ENCODE measurements around the gene ESPL1. TPM values are rescaled to one million over a fixed set of nuclear protein-coding genes. Genes with fewer than 3 reads are reported as not detected.

The ESPL1 gene
- total RNA-seq, 2 donors from 2014 or later = 0.55 to 6.1 TPM

DNA sequence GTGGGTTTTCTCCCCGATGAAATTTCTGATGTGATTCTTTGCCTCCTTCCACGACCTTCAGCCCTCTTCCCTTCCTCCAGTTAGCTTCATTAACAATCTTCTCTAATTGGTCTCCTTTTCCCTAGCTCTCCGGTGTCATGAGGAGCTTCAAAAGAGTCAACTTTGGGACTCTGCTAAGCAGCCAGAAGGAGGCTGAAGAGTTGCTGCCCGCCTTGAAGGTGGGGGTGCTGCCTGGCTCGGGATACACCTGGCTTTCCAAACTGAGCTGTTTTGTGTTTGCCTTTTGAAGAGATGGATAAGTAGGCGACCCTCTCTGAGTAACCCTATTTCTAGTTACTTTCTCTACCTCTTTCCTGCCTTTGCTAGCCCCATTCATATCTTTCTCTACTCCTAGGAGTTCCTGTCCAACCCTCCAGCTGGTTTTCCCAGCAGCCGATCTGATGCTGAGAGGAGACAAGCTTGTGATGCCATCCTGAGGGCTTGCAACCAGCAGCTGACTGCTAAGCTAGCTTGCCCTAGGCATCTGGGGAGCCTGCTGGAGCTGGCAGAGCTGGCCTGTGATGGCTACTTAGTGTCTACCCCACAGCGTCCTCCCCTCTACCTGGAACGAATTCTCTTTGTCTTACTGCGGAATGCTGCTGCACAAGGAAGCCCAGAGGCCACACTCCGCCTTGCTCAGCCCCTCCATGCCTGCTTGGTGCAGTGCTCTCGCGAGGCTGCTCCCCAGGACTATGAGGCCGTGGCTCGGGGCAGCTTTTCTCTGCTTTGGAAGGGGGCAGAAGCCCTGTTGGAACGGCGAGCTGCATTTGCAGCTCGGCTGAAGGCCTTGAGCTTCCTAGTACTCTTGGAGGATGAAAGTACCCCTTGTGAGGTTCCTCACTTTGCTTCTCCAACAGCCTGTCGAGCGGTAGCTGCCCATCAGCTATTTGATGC lies 797 bp downstream of the ESPL1 start:
- intact Hi-C loops (cut with DNase I) = no loop called here
- no peaks in the 10 kb centered on the region for H3K9me3 ChIP-seq
- H3K27me3 ChIP-seq (replicated peaks; ENCODE audit: insufficient read depth) = no peaks in the 10 kb centered on the region
- no peak for DNase-seq (ENCODE audit: low spot score)
- H3K4me3 ChIP-seq = peak overlapping the region; percentile 49 to 53
- no peaks in the 10 kb centered on the region for H3K4me1 ChIP-seq (replicated peaks)
- no peak overlapping the region for H3K27ac ChIP-seq
- TF ChIP-seq POLR2A (IDR thresholded peaks at IDR 0.05) (no peak), POLR2AphosphoS5 (IDR thresholded peaks at IDR 0.05) (no peak)
- TF ChIP-seq, protein P1, sequence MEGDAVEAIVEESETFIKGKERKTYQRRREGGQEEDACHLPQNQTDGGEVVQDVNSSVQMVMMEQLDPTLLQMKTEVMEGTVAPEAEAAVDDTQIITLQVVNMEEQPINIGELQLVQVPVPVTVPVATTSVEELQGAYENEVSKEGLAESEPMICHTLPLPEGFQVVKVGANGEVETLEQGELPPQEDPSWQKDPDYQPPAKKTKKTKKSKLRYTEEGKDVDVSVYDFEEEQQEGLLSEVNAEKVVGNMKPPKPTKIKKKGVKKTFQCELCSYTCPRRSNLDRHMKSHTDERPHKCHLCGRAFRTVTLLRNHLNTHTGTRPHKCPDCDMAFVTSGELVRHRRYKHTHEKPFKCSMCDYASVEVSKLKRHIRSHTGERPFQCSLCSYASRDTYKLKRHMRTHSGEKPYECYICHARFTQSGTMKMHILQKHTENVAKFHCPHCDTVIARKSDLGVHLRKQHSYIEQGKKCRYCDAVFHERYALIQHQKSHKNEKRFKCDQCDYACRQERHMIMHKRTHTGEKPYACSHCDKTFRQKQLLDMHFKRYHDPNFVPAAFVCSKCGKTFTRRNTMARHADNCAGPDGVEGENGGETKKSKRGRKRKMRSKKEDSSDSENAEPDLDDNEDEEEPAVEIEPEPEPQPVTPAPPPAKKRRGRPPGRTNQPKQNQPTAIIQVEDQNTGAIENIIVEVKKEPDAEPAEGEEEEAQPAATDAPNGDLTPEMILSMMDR (IDR thresholded peaks at IDR 0.05) = no peak
- H3K36me3 ChIP-seq = no peaks in the 10 kb centered on the region
- WGBS = 41% methylated on average over 20 of the region's 20 CpGs

DNA sequence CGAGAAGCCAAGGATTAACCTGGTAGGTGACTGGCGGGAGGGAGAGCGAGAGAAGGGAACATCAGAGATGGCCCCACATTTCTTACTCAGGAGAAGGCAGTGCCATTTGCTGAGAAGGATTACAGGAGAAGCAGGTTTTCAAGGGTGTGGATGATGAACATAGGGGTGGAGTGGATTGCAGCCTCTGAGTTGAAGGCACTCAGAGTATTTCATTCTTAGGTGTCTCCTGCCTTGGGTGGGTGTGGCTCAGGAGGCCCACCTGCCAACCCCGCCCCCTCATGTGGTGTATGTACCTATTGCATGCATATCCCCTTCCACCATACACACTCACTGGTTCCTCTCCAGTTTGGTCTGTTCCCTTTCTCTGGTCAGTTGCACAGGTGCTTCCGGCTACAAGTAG lies 6.3 kb downstream of the ESPL1 start:
- no peak overlapping the region for H3K4me3 ChIP-seq
- H3K27me3 ChIP-seq (replicated peaks; ENCODE audit: insufficient read depth) = no peaks in the 10 kb centered on the region
- intact Hi-C loops (cut with DNase I) = no loop called here
- H3K36me3 ChIP-seq = no peaks in the 10 kb centered on the region
- DNase-seq (ENCODE audit: low spot score) = no peak
- H3K4me1 ChIP-seq (replicated peaks) = no peaks in the 10 kb centered on the region
- no peak overlapping the region for H3K27ac ChIP-seq
- 94% methylated on average over 5 of the region's 5 CpGs for WGBS
- no peaks in the 10 kb centered on the region for H3K9me3 ChIP-seq
- TF ChIP-seq POLR2AphosphoS5 (IDR thresholded peaks at IDR 0.05) (no peak), POLR2A (IDR thresholded peaks at IDR 0.05) (no peak)
- TF ChIP-seq, protein P1 (IDR thresholded peaks at IDR 0.05) = no peak

DNA sequence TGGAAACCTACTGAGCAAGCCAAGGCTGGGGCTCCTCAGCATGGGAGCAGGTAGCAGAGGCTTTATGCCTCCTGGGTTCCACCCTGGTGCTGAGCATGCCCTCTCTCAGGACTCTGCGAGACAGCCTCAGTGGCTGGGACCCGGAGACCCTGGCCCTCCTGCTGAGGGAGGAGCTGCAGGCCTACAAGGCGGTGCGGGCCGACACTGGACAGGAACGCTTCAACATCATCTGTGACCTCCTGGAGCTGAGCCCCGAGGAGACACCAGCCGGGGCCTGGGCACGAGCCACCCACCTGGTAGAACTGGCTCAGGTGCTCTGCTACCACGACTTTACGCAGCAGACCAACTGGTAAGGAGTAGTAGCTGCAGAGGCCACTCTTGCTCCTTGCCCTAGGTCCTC lies 8.4 kb downstream of the ESPL1 start:
- DNase-seq (ENCODE audit: low spot score) = no peak
- Histone ChIP-seq H3K4me1 (replicated peaks) (no peaks in the 10 kb centered on the region), H3K27ac (no peak overlapping the region), H3K9me3 (no peaks in the 10 kb centered on the region), H3K27me3 (replicated peaks; ENCODE audit: insufficient read depth) (no peaks in the 10 kb centered on the region), H3K36me3 (no peaks in the 10 kb centered on the region), H3K4me3 (no peak overlapping the region)
- TF ChIP-seq, protein P1 (IDR thresholded peaks at IDR 0.05) = no peak
- TF ChIP-seq POLR2A (IDR thresholded peaks at IDR 0.05) (no peak), POLR2AphosphoS5 (IDR thresholded peaks at IDR 0.05) (no peak)
- intact Hi-C loops (cut with DNase I) = no loop called here
- WGBS = 96% methylated on average over 11 of the region's 11 CpGs

DNA sequence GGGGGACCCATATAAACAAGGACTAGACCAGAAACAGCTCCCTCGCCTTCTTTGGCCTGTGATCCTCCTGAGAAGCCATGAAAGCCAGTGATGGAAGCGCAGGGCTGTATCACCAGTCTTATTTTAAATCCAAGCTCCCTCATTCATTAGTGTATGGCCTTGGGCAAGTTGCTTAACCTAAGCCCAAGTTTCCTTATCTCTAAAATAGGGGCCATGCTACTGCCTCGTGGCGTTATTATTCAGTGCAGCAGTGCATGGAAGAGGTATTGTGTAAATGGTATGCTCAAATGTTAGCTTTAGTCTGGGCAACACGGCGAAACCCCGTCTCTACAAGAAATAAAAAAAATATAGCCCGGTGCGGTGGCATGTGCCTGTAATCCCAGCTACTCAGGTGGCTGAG lies 9.9 kb downstream of the ESPL1 start:
- Histone ChIP-seq H3K27me3 (replicated peaks; ENCODE audit: insufficient read depth) (no peaks in the 10 kb centered on the region), H3K36me3 (no peaks in the 10 kb centered on the region), H3K27ac (no peak overlapping the region), H3K4me1 (replicated peaks) (no peaks in the 10 kb centered on the region), H3K4me3 (no peak overlapping the region), H3K9me3 (no peaks in the 10 kb centered on the region)
- intact Hi-C loops (cut with DNase I) = no loop called here
- WGBS = 92% methylated on average over 9 of the region's 9 CpGs
- TF ChIP-seq POLR2AphosphoS5 (IDR thresholded peaks at IDR 0.05) (no peak), POLR2A (IDR thresholded peaks at IDR 0.05) (no peak)
- TF ChIP-seq, protein P1 (IDR thresholded peaks at IDR 0.05) = no peak
- no peak for DNase-seq (ENCODE audit: low spot score)

All from prostate gland (tissue), 2 donors.